GF-D8 (cell line): ENCODE results near the gene PTP4A1.
A peak's percentile ranks its signal among the peaks of the same experiment; 100 is the strongest.
"Not testable (repeated sequence)": the region's sequence is repeated elsewhere in the genome, so short reads cannot be mapped to it uniquely, and the experiment has no call there.

Experiments
- DNase-seq: peaks from one replicate; lab custom pipeline; 2025; lab: John Stamatoyannopoulos, UW

The PTP4A1 gene

GRCh38 chr6:63582579-63583231, 10.4 kb downstream of the PTP4A1 start:
- no peak for DNase-seq

- no peak for DNase-seq
Observed at GRCh38 chr6:63584125-63584514, 11.8 kb downstream of the PTP4A1 start.

DNA sequence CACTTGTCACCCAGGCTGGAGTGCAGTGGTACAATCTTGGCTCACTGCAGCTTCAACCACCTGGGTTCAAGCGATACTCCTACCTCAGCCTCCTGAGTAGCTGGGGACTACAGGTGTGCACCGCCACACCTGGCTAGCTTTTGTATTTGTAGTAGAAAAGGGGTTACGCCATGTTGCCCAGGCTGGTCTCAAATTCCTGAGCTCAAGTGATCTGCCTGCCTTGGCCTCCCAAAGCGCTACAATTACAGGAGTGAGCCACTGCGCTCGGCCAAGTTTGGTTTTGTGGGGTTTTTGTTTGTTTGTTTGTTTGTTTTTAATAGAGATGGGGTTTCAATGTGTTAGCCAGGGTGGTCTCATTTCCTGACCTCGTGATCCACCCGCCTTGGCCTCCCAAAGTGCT, 12.3 kb downstream of the PTP4A1 start:
- no peak for DNase-seq

- not testable (repeated sequence) for DNase-seq
Observed at GRCh38 chr6:63585652-63586051, 13.4 kb downstream of the PTP4A1 start.

GRCh38 chr6:63589952-63590411, 17.7 kb downstream of the PTP4A1 start:
- DNase-seq, result no peak

GRCh38 chr6:63592886-63593285, 20.6 kb downstream of the PTP4A1 start:
- no peak for DNase-seq

DNA sequence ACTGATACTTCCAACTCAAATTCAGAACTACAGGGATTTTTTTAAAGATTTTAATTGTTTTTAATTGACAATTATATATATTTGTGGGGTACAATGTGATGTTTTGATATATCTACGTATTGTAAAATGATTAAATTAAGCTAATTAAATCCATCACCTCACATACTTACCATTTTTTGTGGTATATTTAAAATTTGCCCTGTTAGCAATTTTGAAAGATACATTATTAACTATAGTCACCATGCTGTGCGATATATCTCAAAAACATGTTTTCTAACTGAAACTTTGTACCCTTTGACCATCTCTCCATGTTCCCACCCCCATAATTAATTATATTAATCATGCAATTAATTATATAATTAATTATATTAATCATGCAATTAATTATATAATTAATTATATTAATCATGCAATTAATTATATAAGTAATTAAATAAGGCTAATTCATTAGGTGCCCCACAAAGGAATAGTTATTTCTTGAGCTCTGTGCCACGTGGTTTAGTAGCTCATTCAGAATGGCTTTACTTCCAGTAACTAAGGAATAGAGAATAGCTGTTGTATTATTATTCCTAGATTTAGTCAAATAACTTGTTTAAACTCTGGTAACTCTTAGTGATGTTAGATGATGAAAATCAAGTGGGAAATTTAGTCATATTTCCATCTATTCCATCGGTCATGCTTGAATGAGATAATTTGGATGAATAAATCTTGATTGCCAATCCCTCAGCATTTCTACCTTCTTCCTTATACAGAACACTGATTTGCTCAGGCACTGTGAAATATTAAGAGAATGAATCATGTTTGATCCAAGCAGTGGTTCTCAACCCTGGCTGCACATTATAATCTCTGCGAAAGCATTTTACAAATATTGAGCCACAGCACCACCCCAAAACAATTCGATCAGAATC, 25.1 kb downstream of the PTP4A1 start:
- no peak for DNase-seq

- peak; percentile 12 for DNase-seq
Observed at GRCh38 chr6:63598049-63599036, 26.1 kb downstream of the PTP4A1 start.

GRCh38 chr6:63599243-63599642, 27.0 kb downstream of the PTP4A1 start:
- no peak for DNase-seq

DNA sequence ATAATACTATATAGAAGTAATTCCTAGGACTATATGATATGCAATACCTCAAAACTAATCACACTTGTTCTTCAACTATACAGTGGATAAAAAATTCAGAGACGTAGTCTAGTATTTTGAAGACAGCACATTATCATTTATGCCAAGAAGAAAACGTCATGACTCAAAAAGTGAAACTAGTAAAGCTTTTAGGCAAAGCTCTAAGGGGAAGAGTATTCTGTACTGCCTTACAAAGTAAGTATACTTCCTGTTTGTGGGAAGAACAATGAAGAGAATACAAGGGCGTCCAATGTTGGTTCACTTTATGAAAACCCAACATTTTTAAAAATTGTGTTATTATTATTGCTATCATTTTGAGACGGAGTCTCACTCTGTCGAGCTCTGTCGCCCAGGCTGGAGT, 27.9 kb downstream of the PTP4A1 start:
- no peak for DNase-seq

- no peak for DNase-seq
Observed at GRCh38 chr6:63609231-63609630, 37.0 kb downstream of the PTP4A1 start.

- DNase-seq, result no peak
Observed at GRCh38 chr6:63610944-63611343, 38.7 kb downstream of the PTP4A1 start.

GRCh38 chr6:63611560-63611959, 39.3 kb downstream of the PTP4A1 start:
- no peak for DNase-seq

DNA sequence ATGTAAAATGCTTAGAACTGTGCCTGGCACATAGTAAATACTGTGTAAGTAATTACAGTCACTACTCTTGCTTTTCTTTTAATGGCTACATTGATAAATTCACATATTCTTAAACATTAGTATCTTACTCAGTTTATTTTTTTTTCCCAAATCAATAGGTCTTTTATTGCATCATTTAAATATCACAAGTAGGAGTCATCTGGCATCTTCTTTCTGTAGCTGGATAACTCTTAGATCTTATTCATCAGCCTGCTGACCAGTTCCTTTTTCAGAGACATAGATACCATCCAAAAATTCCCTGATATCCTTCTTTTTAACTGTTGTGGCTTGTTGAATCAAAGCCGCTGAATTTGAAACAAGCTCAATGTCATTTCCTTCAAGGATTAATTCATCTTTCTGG, 43.3 kb downstream of the PTP4A1 start:
- no peak for DNase-seq
